HepG2 (cell line): ENCODE data around the gene SCEL.

ENCODE experiments used
- BHLHE40 ChIP-seq: IDR thresholded peaks from 2 replicates; pipeline ENCODE4 v1.6.1; 2011; ENCODE audit warnings: low read length, improper control_type of control experiment
- CTCF ChIP-seq: sonication (generic); formaldehyde crosslinking; IDR thresholded peaks from 2 replicates; pipeline ENCODE4 v1.5.0; 2020; ENCODE audit warnings: mild to moderate bottlenecking, missing genetic modification reagents, moderate library complexity
- EP300 ChIP-seq, 3 experiments: sonication (generic) in 1 of 3; formaldehyde crosslinking in 1 of 3; IDR thresholded peaks; 2 replicates each; pipeline versions ENCODE4 v1.5.1 to v1.6.1; 2011 to 2020; ENCODE audit warnings: low read depth in 2 of 3, low read length in 2 of 3, borderline replicate concordance in 1 of 3, improper control_type of control experiment in 1 of 3, mild to moderate bottlenecking in 1 of 3, missing genetic modification reagents in 1 of 3, moderate library complexity in 1 of 3
- FOXO4 ChIP-seq: sonication (generic); formaldehyde crosslinking; conservative IDR thresholded peaks from 2 replicates; pipeline ENCODE4 v1.8.1; 2023; ENCODE audit warnings: missing genetic modification reagents
- KAT8 ChIP-seq: IDR thresholded peaks from 2 replicates; pipeline ENCODE4 v1.6.1; 2016; ENCODE audit warnings: missing genetic modification reagents, missing compliant biosample characterization
- NR1H2 ChIP-seq: sonication (generic); formaldehyde crosslinking; IDR thresholded peaks from 2 replicates; pipeline ENCODE4 v1.8.1; 2022; ENCODE audit warnings: low read depth, missing genetic modification reagents, borderline replicate concordance
- RNF2 ChIP-seq: fragments of 450-650 bp; conservative IDR thresholded peaks from 2 replicates; pipeline ENCODE4 v1.6.1; 2016; ENCODE audit warnings: low read depth
- SETDB1 ChIP-seq: sonication (generic); formaldehyde crosslinking; IDR thresholded peaks from 2 replicates; pipeline ENCODE4 v1.5.1; 2020; ENCODE audit warnings: missing genetic modification reagents, mild to moderate bottlenecking, borderline replicate concordance
- SP4 ChIP-seq: sonication (generic); formaldehyde crosslinking; IDR thresholded peaks from 2 replicates; pipeline ENCODE4 v1.8.1; 2023; ENCODE audit warnings: mild to moderate bottlenecking, missing genetic modification reagents
- TBX3 ChIP-seq: fragments of 450-650 bp; IDR thresholded peaks from 2 replicates; pipeline ENCODE4 v1.6.1; 2017; ENCODE audit warnings: antibody characterized with exemption, mild to moderate bottlenecking, inconsistent platforms, borderline replicate concordance
- ZBTB33 ChIP-seq: sonication (generic); formaldehyde crosslinking; IDR thresholded peaks from 2 replicates; pipeline ENCODE4 v1.4.0; 2020; ENCODE audit warnings: missing genetic modification reagents
- ZNF543 ChIP-seq: sonication (generic); formaldehyde crosslinking; IDR thresholded peaks from 2 replicates; pipeline ENCODE4 v1.4.0; 2020; ENCODE audit warnings: mild to moderate bottlenecking, missing genetic modification reagents
- ZNF580 ChIP-seq: IDR thresholded peaks from 2 replicates; pipeline ENCODE4 v1.6.1; 2016; ENCODE audit warnings: low read depth, borderline replicate concordance
- ZSCAN5A ChIP-seq: sonication (generic); formaldehyde crosslinking; IDR thresholded peaks from 2 replicates; pipeline ENCODE4 v1.8.0; 2022; ENCODE audit warnings: mild to moderate bottlenecking, missing genetic modification reagents, borderline replicate concordance

GRCh38 chr13:77548594-77548993 is 13.1 kb downstream of the SCEL start:
- no peak for TF ChIP-seq RNF2
- TF ChIP-seq NR1H2 = no peak
- no peak for TF ChIP-seq SP4 (CRISPR knock-in tag)
- TF ChIP-seq CTCF (CRISPR knock-in tag) = no peak
- TF ChIP-seq SETDB1 (CRISPR knock-in tag) = no peak
- TF ChIP-seq KAT8 (CRISPR knock-in tag) = no peak
- TF ChIP-seq FOXO4 (CRISPR knock-in tag) = no peak
- no peak for TF ChIP-seq EP300 (IDR thresholded peaks at IDR 0.05; ENCODE audit: low read depth in 2 of 2, low read length in 2 of 2)
- TF ChIP-seq EP300 (CRISPR knock-in tag; IDR thresholded peaks at IDR 0.05; ENCODE audit: borderline replicate concordance) = no peak
- TF ChIP-seq ZNF543 (CRISPR knock-in tag) = no peak
- TF ChIP-seq ZNF580 = no peak
- TF ChIP-seq ZSCAN5A (CRISPR knock-in tag) = no peak
- no peak for TF ChIP-seq ZBTB33
- no peak for TF ChIP-seq TBX3
- no peak for TF ChIP-seq BHLHE40
